ENCODE data around the gene DNAJC7. TPM values are rescaled to one million over a fixed set of nuclear protein-coding genes. Genes with fewer than 3 reads are reported as not detected.
A peak's percentile ranks its signal among the peaks of the same experiment; 100 is the strongest.

The DNAJC7 gene, protein sequence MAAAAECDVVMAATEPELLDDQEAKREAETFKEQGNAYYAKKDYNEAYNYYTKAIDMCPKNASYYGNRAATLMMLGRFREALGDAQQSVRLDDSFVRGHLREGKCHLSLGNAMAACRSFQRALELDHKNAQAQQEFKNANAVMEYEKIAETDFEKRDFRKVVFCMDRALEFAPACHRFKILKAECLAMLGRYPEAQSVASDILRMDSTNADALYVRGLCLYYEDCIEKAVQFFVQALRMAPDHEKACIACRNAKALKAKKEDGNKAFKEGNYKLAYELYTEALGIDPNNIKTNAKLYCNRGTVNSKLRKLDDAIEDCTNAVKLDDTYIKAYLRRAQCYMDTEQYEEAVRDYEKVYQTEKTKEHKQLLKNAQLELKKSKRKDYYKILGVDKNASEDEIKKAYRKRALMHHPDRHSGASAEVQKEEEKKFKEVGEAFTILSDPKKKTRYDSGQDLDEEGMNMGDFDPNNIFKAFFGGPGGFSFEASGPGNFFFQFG
- total RNA-seq (2014; rRNA removed; shearing (Covaris generic)) = 133 and 150 TPM in 2 replicates
- polyA plus RNA-seq (2015; cell fraction: cytosol; rRNA removed) = 106 and 121 TPM in 2 replicates
- 132 and 134 TPM in 2 replicates for polyA plus RNA-seq (2015; cell fraction: nucleus; rRNA removed)

DNA sequence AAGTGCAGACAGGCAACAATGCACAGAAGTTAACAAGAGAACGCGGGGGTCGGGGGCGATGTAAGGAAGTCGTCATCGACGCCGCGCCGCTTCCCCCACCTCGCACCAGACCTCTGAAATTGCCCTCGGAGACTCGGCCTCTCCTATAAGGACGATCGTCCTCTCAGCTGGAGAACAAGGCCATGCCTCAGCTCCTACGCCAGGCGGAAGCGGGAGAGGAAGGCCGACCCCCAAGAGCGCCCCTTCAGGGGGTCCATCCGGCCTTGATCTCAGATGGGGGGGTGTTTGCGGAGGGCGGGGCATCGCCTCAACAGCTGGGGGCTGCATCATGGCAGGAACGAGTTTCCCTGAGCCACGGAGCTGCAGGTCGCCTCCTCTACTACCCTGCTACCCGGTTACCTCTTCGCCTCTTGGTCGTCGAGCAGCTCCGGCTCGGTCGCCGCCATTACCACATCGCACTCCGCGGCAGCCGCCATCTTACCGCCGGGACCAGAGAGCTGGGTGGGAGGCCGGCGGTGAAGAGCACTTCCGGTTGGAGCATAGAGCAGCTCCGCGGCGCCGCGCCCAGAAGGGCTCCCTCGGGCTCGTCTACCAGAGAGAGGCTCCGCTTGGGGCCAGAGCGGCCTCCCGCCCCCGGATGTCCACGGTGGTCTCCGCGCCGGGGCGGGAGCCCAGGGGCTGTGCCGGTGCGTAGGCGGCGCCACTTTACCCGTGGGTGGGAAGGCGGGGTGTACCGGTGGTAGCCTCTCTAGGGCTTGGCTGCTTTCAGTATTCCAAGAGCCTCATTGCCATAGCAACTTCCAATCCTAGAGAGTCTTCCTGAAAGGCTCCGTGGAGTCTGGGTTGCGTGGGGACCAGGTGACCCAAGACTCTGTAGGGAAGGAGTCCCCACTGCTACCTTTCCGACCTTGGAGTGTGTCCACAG, at the start of gene DNAJC7:
Gene DNAJC7, minus strand, starts transcription at position 499 of the 925 bp plus-strand sequence. Its CDS starts 23 bp downstream, at position 476.
- DNase-seq (ENCODE audit: low read depth) = peak; percentile 93

DNA sequence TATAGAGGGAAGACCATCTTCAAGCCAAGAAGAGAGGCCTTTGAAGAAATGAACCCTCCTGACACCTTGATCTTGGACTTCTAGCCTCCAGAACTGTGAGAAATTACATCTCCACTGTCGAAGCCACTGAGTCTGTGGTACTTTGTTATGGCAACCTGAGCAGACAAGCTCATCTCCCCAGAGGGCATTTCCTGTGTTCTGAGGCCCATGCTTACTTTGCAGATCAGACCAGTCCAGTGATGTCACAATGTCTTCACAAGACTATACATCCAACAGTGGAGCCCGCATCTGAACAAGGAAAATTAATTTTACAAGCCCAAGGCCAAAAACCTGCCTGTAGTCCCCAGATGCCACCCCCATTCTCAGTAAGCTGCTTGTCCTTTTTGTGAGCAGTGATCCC, 48.0 kb upstream of the DNAJC7 start:
- no peak for DNase-seq (ENCODE audit: low read depth)

DNA sequence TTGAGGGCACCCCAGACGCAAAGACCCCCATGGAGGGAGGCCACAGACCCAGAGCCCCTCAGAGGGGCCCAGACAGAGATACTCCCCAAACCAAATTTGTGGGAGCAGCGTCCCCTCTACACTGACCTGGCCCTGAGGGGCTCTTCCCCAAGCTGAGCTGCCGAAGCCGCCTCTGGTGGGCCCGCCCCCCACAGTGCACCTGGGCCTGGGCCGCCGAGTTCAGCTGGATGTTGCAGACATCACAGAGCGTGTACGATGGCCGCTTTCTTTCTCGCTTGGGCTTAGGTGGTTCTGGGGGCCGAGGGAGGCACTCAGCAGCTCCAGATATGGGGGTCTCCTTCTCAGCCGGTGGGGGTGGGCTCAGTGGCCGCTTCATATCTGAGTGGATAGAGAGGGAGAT, 45.4 kb upstream of the DNAJC7 start:
- DNase-seq (ENCODE audit: low read depth) = no peak

DNA sequence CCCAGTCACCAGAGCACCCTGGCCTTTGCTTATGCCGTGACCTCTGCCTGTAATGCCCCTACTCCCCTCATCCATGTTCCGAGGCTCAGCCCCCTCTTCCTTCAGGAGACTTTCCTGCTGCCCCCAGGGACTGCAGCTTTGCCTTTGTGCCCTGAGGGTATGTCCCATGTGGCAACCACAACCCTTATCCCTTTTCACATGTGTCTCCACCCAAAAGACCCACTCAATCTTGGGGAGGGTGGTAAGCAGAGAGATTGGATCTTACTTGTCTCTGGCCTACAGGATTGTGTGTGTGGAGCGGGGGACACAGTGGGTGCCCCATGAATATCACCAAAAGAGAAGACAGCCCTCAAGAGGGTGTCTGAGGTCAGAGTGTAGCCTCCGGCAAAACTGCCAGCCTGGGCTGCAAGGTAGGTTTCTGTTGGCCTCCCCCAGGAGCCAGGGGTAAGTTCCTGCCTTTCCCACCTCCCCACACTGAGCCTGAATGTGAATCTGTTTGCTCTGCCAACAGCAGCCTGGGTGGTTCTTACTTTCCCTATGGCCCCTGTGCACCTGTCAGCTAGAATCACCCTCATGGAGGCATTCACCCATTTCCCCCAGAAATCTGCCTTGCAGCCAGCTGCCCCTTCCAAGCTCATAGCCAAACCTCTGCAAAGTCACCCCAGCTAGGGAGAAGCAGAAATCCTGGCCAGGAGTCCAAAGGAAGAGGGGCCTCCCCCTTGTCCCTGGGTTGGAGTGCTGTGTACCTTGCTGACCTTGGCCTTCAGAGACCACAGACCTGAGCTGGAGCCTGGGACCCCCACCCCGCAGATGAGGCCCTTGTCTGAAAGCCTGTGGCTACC, 44.6 kb upstream of the DNAJC7 start:
- DNase-seq (ENCODE audit: low read depth) = no peak

DNA sequence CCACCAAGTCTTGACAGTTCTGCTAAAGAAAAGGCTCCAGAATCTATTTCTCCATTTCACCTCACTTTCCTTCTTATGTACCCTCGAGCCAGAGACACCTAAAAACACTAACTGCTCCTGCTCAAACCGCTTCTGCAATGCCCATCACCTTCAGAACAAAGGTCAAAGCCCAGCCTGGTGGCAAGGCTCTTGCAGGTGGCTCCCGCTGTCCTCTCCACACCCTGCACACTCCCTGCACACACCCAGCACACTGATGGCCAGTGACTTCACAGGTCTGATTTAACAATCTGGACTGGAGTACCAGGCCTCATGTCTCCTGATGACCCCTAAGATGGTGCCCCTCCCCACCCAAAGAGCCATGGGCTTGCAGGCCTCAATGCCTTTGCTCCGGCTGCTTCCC, 43.0 kb upstream of the DNAJC7 start:
- DNase-seq (ENCODE audit: low read depth) = no peak

DNA sequence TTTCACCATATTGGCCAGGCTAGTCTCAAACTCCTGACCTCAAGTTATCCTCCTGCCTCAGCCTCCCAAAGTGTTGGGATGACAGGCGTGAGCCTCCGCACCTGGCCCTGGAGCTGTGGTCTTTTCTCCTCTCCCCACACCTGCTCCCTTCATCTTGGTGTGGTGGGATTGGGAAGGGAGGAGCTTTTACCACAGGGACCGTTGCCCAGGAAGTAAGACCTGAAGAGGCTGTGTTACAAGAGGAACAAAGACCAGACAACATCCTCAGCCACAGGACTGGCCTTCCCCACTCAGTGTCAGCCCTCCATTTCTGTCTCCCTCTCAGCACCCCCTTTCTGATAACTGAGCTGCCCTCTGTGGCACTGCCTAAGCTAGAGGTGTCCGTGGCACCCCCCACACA, 42.6 kb upstream of the DNAJC7 start:
- DNase-seq (ENCODE audit: low read depth) = no peak

DNA sequence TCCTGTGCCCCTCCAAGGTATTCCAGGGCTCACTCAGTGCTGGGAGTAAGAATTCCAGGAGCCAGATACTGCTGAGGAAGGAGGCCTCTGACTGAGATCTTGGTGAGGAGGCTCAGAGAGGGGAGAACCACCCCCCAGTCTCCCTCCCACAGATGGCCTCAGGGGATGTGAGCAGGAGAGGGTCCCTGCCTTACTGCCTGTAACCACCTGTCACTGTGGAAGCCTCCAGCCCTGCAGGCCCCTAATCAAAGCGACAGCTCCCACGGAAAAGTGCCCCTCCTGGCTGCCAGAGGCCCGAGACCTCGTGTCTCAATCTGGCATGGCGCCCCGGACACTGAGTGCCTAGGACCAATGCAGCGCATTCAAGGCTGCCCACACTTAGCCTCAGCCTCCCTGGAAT, 40.8 kb upstream of the DNAJC7 start:
- DNase-seq (ENCODE audit: low read depth) = no peak

DNA sequence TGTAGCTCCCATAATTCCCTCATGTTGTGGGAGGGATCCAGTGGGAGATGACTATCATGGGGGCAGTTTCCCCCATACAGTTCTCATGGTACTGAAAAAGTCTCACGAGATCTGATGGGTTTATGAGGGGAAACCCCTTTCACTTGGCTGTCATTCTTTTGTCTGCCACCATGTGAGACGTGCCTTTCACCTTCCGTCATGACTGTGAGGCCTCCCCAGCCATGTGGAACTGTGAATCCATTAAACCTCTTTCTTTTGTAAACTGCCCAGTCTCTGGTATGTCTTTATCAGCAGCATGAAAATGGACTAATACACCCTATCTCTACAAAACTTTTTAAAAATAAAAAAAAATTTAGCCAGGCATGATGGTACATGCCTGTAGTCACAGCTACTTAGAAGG, 39.4 kb upstream of the DNAJC7 start:
- no peak for DNase-seq (ENCODE audit: low read depth)

DNA sequence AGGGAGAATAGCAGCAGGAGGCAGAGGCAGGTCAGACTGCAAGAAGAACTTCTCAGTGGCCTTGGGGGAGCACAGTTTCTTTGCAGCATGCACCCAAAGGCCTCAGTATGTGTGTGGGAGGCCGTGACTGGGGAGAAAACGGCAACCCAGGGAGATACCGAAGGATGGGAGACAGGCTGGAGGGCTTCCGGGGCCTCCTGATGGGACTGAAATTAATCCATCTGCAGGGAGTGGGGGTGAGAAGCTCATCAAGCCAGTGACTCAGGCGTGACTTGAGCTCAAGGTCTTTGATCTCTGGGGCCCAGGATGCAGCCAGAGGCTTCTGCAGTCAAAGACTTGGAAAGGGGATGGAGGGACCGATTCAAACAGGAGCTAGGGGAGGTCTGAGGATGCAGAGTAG, 38.3 kb upstream of the DNAJC7 start:
- peak; percentile 33 for DNase-seq (ENCODE audit: low read depth)

DNA sequence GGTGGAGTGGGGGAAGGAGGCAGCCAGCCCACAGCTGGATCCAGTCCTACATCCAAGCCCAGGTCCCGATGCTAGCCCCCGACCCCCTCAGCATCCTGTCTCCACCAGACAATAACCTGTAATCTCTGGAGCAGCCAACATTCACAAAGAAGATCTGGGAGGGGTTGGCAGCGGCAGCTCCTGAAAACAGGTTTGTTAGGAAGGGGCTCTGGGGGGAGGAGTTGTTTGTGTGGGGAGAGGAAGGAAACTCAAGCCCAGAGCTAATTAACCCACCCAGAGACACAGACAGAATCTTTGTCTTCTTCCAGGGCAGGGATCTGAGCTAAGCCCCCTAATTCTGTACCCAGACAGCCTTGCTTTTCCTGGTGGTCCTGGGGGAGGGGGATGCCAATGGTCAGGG, 37.8 kb upstream of the DNAJC7 start:
- DNase-seq (ENCODE audit: low read depth) = no peak

DNA sequence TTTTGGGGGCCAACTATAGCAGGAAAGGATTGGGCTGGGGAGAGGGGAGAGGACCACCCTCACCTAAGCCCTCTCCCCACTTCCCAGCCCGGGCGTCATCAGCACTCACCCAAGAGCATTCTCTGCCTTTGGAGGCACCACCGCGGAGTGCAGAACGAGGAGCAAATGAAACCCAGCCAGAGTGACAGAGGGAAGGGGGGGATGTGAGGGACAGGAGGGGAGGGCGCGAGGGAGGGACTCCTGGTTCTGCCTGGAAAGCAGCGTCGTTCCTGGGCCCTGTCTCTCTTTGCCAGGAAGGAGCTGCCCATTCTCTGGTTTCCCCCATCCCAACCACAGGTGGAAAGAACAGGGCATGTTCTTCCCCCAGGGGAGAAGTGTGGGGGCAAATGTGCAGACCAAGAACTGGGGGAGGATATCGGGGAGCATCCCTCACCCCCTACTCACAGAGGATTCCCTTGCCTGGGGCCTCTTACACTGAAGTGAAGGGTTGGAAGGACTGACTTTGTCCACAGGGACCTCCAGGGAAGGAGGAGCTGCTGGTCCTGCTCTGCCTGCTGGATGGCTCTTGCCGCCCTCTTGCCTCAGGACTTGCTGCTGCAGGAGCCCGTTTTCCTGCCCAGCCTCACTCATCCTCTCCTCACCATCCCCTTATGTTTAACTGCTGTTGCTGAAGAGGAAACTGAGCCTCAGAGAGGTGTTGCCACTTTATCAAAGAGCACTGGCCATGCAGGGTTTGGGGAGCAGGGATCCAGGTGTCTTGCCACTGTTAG, 36.7 kb upstream of the DNAJC7 start:
- DNase-seq (ENCODE audit: low read depth) = no peak

DNA sequence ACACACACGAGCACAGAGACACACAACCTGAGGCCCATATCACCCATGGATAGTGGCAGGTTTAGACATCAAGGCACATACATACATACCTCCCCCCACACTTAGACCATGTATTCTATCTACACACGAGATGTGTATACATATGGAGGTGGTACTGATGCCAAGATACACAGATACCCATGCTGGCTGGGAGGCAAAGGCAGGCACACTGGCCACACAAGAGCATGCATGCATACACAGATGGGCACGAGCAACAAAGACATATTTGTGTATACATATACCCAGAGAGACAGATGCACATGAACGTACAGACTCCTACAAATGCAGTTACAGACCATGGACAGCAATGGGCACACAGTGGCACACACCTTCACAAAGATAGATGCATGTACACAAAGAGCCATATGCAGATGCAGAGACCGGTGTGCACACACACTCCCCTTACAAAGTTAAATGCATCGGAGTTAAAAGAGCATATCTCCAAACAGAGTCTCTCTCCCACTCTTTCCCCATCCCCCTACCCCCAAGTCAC, 35.2 kb upstream of the DNAJC7 start:
- no peak for DNase-seq (ENCODE audit: low read depth)

DNA sequence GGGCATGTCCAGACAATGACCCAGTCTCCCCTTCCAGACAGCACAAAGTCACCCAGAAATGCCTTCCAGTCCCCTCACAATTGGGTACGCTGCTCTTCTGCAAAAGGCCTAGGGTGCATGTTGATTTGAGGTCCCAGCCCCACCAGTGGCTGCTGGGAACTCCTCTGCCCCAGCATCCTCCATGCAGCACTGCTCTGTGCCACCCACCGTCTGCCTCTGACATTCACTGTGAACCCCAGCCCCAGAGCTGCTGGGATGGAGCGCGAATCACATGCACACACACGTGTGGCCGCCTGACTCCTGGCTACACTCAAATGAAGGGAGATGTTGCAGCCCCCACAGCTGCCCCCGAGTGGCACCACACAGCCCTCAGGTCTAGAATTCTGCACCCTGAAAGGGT, 34.4 kb upstream of the DNAJC7 start:
- DNase-seq (ENCODE audit: low read depth) = no peak

DNA sequence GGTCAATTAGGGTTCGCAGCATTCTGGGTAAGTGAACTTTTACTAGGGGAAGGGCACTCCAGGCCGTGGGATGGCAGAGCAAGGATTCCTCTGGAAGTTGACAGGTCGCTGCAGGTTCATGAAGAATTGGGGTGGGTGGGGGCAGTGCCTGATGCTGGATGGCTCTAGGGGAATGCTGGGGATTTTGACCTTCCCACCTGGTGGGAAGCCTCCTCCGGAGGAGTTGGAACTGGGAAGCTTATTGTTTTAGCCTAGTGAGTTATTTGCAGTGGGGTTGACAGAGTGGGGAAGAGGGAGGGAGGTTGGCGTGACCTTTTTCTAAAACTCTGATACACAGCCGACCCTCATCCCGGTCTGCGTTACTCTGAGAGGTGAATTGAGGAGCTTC, 33.8 kb upstream of the DNAJC7 start:
- no peak for DNase-seq (ENCODE audit: low read depth)

DNA sequence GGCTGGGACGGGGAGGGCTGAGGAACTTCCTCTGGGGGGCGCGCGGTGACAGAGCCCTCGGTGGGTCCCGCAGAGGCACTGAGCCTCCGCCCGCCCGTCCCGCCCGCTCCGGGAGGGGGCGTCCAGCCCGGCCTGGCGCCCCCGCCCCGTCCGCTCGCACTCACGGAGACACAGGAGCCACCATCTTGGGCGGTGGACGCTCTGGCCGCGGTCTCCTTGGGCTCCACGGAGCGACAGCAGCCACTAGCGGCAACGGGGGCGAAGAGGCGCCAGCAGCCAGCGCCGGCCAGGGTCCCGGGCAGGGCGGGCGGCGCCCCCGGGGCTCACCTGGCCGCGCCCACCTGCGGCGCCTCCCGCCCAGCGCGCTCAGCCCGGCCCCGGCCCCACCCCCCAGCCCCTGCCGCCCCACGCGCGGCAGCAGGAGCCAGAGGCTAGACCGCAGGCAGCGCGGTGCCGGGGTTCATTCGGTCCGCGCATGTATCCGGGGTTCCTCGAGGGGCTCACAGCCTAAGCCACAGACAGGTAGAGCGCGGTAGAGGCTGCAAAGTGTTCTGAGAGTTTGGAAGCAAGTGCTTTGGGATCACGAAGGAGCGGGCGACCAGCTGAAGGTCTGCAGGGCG, 33.3 kb upstream of the DNAJC7 start, which contains the start of gene C17orf113:
Gene C17orf113, minus strand, starts transcription at position 209 of the 620 bp plus-strand sequence. CDS start 7,225 bp downstream, outside the sequence.
- DNase-seq (ENCODE audit: low read depth) = no peak

DNA sequence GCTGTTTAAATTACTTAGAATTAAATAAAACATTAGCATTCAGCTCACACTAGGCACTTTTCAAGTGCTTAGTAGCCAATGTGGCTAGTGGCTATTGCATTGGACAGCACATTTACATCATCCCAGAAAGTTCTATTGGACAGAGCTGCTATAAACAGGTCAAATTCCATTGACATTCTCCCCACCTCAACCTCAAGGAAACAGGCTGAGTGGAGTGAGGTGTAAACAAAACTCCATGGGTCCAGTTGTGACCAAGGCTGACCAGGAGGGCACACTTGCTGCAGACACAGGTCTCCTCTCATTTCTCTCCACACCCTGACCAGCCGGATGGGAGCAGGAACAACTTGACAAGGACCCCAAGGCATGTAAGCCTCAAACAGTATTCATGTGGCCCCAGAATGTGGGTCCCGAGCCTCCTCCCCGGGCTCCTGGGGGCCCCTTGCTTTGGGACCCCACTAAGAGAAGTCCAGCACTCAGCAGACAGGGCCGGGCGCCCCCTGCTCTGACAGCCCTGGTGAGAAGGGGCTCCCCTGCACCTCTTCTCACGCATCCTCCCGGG, 32.7 kb upstream of the DNAJC7 start:
- no peak for DNase-seq (ENCODE audit: low read depth)

DNA sequence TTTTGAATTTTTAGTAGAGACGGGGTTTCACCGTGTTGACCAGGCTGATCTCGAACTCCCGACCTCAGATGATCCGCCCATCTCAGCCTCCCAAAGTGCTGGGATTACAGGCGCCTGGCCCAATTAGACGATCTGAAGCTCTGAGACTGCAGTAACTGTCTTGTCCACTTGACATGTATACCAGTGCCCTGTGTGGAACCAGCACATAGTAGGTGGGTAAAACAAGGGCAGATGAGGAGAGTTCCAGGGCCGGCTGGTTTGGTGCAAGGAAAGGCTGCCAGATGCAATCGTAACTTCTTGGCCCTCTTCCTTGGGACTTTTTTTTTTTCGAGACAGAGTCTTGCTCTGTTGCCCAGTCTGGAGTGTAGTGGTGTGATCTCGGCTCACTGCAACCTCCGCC, 30.1 kb upstream of the DNAJC7 start:
- no peak for DNase-seq (ENCODE audit: low read depth)

DNA sequence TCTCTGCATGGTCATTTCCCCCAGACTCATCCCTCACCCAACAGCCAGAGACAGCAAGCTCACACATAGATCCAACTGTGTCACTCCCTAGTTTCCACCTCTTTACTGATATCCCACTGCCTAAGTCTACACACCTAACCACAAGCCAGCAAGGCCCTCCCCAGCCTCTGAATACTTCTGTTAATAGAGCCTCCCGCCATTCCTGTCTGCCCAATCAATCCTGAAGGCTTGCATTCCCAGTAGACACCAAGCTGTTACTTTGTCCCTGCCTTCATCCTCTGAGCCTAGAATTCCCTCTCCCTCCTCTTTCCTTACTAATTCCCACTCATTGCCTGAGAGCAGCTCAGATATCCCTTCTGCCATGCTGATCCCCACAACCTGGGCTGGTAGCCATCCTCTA, 28.5 kb upstream of the DNAJC7 start:
- no peak for DNase-seq (ENCODE audit: low read depth)

Measured in HT1080 (cell line).